NCI-H1048 (cell line): ENCODE results near the gene GRHPR.

ENCODE experiments used
- DNase-seq: peaks from one replicate; lab custom pipeline; 2025; lab: John Stamatoyannopoulos, UW

The GRHPR gene

DNA sequence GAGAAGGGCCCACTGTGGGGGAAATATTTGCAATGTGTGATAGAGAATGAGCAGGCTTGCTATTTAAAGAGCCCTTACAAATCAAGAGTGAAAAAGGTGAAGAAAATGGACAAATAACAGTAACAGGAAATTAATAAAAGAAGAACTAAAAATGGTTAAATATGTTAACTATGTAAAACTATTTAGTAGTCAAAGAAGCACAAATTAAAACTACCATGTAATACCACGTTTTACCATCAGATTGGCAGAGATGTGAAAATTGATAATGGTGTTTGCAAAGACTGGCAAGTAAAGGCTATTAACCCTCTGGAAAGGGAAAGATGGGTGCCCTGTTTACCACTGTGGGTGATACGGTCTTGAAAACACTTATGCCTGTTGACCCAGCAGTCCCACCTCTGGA is 23.2 kb upstream of the GRHPR start:
- no peak for DNase-seq

DNA sequence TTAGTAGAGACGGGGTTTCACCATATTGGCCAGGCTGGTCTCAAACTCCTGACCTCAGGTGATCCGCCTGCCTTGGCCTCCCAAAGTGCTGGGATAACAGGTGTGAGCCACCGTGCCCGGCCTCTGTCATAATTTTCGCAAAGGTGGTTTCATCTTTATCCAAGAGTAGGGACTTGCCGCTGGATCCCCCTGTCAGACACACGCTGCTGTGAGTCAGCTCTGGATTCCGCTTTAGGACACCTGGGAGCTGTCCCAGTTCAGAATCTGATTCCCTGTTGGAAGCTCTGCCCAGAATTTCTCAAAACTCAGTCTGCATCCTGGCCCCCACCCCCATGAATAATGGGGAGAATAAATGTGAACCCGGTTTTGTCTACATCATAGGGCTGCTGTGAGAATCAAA is 17.9 kb upstream of the GRHPR start:
- DNase-seq, result no peak

DNA sequence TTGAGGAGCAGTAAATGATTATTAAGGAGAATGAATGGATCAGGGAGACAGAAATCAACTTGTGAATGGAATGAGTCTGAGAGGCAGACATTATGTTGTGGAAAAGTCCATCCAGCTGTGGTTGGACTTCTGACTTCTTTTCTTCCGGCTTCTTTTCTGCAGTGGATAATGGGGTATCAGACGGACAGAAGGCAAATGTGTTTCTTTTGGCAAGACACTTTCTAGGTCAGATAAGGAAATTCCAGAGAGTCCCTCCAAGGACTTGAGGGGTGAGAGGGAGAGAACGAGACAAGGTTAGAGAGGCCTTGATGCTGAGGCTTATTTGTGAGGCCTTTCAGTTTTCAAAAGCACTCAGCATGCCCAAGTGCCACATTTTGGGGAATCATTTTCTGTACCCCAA is 17.1 kb upstream of the GRHPR start:
- DNase-seq, result no peak

DNA sequence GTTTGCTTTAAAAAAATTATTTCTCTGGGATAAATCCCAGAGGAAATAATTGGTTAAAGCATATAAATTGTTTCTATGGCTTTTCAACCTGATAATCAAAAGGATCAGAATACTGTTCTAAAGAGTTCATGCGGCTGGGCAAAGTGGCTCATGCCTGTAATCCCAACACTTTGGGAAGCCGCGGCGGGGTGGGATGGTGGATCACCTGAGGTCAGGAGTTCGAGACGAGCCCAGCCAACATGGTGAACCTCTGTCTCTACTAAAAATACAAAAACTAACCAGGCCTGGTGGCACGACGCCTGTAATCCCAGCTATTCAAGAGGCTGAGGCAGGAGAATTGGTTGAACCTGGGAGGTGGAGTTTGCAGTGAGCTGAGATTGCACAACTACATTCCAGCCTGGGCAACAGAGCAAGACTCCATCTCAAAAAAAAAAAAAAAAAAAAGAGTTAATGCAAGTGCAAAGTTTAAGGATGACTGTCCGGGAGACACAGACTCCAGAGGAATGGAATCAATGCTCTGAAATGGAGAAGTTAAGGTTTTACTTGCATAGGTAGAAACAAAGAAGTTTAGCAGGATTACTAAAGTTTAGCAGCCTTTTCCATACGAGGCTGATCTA is 16.6 kb upstream of the GRHPR start:
- no peak for DNase-seq

DNA sequence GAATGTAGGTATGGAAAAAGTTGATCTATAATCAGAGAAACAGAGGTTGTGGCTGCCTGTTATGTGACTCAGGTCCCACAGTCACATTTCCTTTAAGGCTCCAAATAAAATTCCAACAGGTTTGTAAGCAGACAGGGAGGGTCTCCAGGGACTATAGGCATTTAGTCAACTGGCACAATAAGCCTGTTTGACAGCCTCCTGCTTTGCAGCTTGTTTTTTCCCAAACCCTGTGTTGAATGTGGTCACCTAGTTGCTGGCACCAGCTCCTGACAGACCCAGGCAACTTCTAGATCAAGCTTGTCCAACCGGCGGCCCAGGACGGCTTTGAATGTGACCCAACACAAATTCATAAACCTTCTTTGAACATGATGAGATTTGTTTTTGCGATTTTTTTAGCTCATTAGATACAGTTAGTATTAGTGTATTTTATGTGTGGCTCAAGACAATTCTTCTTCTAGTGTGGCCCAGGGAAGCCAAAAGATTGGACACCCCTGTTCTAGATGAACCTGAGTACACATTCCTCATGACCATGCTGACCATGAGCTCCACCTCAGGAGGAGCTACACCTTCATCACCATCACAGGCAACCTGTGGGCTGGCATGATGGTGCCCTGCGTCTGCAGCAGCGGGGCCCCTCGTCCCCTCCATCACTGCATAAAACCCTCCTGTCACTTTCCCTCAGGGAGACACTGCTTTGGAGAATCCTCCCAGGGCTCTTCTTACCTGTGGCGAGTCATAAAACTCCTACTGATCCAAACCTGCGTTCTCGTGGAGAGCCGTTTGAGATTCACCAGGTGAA is 15.7 kb upstream of the GRHPR start:
- DNase-seq, result no peak

DNA sequence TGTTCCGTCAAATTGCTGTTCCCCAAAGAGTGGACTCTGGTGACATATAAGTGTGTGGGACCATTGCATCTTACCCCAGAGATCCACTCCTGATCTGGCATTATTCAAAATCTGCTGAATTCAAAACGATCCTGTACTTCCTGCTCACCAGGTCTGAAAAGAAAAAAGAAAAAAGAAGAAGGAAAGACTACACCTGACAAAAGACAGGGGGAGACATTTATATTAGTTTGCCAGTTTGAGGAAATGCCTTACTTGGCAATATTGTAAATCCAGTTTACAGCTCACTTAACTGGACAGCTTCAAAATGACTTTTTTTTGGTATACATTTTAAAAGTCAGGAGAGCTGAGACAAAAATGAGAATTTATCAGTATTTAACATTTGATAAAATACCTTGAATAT is 15.0 kb upstream of the GRHPR start:
- DNase-seq, result no peak

DNA sequence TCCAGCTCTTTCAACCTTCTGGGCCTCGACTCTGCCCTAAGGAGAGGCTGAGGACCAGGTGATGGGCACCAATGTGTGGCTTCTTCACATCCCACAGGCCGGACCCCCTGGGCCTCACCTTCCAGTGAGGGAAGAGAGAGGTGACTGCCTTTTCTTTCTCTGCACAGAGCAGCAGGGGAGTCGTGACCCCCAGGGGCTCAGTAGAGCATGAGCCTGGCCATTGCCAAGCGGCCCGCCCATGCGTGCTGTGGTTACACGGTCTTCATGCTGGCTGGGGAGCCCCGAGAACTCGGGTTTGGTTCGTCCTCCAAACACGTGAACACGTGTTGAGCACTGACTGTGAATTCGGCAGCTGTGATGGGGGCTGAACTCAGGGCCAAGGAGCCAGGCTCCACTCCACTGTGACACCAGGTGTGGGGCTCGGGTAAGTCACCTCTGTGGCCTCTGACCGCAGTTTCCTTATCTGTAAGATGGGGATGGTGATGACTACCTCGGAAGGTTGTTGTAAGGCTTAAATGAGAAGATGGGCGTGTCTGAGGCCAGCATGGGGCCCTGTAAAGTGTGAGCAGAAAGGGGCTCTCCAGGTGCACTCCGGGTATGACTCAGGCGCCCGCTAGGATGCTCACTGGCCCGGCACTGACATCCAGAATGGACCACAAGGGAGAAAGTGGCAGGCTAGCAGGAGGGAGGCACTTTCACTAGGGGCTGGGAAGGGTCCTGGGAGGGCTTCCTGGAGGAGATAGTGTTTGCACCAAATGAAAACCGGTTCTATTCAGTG is 13.4 kb upstream of the GRHPR start:
- DNase-seq, result no peak

DNA sequence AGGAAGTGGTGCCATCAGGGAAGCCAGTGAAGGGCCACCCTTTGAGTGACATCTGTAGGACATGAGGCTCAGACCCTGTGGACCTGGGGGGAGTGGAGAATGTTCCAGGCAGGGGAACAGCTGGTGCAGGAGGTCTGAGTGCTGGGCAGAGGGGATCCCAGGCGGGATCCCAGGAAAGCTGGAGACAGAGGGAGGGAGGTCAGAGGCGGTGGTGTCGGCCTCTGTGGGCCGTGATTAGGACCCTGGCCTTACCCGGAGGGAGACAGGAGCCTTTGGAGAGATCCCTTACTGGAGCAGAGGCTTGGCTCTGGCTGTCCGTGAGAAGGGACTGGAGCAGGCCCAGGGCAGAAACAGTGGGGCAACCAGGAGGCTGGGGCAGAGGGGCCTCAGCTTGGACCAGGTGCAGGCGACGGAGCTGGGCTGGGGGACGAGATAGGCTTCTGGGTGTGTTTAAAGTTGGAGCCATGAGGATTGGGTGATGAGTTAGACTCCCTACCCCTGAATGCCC is 12.1 kb upstream of the GRHPR start:
- DNase-seq, result no peak

DNA sequence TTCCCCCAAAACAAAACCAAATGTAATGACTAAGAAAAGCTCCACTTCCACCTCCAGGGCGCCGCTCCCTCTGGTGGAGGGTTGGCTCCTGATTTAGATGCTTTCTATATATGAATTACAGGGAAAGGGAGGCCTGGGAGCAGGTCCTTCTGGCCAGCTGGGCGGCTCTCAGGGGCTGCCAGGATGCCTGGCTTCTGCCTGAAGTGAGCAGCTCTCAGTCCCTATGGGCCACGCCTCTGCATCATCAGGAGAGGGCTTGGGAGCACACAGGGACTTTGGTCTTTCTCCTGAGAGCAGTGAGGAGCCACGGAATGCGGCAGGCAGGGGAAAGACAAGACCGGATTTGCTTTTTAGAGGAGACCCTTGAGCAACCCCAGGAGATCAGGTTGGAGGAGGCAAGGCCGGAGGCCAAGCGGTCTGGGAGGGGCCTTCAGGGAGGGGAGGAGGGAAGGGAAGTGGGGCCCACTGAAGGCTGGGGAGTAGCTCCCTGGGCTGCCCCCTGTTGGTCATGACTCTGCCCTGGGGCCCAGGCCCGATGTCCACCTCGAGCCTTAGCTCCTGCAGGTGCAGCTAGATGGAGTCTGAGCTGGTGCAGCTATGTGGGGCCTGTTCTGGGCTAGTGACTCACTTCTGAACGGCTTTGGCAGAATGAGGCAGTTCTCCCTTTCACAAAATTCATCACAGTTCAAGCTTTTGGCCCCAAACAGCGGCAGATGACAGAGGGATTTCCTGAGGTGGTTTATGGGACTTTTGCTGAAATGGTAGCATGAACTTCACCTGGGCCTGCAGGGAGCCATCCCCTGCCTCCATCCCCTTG is 11.3 kb upstream of the GRHPR start:
- DNase-seq, result no peak

DNA sequence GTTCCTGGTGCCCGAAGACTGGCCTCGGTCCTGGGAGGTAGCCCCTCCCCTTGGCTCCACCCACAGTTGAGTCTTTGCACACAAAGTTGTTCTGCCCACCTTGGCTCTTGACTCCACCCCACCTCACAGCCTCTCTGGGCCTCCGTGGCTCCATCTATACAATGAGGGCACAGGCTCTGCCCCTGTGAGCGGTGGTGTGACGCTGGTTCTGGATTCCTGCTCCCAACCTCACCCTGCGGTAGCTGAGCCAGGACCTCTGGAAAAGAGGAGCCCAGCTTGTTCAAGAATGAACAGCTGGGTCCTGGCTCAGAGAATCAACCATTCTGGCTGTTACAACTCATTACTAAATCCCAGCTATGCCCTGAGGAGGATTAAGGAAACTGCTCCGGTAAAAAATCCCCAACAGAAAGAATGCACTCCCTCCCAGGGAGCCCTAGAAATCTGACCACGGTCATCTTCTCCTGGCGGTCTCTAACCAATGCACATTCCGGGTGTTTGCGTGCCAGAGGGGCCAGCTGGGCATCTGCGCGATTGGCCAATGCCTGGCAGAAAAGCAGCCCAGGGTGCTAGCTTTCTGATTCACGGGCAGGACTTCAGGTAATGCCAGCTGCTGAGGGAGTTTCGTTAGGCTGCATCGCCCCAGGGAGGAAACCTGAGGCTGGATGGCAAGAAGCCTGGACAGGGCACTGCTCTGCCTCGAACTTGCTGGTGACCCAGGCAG is 9.9 kb upstream of the GRHPR start:
- DNase-seq, result no peak

DNA sequence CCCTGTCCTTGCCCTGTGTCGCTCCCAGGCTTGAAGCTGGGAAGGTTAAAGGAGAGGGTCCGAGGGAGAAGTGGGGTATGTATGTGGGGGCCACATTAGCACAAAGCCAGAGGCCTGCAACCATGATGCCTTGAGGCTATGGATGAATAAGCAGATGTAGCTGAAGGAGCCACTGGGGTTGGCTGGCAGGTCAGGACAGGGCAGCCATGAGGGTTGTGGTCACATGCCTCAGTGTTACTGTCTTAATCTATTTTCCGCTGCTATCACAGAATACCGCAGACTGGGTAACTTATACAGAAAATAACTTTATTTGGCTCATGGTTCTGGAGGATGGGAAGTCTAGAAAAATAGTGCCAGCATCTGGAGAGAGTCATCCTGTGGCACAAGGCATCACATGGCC is 9.2 kb upstream of the GRHPR start:
- no peak for DNase-seq

DNA sequence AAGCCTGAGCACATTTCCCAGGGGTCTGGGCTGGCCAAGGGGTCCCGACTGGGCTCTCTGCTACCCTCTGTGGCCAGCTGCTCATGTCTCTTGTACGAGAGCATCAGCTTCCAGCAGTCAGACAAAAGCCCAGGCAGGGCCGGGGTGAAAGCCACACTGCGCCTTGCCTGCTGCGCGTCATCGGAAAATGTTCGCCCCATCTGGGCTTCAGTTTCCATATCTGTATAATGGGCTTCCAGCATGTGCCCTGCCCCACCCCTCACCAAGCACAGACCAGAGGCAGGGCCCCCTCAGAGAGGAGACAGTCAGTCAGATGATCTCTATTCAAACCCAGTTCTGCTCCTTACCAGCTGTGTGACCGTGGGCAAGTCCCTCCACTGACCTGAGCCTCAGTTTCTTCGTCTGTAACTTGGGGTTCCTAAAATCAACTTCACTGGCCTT is 8.0 kb upstream of the GRHPR start:
- no peak for DNase-seq

DNA sequence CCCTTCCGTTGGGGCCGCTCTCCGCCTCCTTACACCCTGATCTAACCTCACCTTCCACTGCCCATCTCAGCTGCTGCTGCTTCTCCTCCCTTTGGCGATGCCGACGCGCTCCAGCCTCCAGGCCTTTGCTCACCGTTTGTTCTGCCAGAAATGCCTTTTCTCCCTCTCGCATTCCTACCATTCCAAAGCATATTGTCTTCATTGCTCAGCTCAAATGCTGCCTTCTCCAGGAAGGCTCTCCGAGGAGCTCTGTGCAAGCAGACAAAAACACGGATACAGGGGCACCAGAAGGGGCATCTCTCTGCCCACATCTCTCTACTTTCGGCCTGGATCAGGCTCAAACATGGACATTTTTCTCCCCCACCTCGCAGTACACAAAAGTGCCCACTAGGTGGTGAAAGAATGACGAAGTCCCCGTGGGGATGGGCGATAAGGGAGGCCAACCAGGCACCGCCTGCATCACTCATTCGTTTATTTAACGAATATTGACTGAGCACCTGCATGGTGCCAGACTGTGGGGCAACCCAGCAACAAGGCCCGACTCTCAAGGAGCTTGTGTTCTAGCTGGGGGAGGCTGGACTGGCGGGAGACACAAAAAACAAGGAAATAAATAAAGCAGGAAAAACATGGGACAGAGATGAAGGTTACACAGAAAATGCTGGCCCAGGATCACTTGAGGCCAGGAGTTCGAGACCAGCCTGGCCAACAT is 7.3 kb upstream of the GRHPR start:
- DNase-seq, result peak; percentile 24

DNA sequence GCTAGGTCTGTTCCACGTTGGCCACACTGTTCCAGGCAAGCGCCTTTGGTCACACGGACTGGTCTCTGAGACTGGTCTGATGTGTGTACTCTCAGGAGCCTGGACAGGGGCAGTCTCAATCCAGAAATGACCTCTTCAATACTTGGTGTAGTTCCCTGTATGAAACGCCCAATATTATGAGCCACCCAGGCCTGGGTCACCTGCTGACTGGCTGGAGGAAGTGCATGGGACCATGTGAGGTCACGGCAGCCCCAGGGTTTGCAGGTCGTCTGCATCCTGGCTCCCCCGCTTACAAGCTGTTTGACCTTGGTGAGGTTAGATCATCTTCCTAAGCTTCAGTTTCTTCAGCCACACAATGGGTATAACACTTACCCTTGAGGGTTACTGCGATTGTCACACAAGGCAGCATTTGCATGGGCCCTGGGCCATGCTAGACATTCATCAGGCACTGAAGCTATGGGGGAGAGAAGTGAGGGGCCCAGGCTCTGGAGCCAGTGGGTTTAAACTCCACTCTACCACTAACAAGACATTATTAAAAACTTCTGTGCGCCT is 5.2 kb upstream of the GRHPR start:
- no peak for DNase-seq

DNA sequence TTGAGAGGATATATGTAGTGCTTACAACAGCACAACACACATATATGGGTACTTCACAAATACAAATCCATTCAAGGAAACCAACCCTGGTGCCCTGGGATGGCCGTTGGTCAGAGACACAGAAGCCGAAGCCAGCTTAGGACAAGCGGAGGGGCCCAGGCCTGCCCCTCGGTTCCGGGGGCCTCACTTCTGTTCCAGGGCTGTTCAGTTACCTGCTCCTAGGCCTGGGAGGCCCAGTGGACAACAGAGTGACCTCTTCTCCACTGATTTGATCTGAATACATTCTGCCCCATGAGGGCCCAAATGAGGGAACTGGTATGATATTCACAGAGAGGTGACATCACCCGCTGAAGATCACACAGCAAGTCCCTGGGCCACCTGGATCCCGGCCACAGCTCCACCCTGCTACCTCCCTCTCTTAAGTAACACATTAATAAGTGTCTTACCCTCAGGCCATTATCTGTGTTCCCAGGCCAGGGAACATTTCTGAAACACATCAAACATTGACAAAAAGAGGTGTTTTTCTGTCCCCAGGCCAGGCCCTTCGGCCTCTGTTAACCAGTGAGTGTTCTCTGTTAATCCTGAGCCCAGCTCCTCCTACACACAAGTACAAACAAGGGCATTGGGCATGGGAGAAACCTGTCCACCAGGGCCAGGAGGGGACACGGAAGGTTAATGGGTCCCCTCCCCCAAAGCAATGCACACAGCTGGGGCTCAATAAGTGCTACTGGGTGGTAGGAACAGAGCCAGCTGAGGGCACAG is 4.5 kb upstream of the GRHPR start:
- DNase-seq, result no peak

DNA sequence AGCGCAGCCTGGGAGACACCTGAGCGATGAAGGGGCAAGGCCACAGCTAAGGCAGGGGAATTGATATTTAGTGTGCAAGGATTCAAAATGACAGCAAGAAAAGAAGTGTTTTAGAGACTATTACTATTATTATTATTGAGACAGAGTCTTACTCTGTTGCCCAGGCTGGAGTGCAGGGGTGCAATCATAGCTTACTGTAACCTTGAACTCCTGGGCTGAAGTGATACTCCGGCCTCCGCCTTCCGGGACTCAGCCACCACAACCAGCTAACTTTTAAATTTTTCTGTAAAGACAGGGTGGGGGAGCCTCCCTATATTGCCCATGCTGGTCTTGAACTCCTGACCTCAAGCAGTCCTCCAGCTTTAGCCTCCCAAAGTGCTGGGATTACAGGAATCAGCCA is 3.3 kb upstream of the GRHPR start:
- no peak for DNase-seq

DNA sequence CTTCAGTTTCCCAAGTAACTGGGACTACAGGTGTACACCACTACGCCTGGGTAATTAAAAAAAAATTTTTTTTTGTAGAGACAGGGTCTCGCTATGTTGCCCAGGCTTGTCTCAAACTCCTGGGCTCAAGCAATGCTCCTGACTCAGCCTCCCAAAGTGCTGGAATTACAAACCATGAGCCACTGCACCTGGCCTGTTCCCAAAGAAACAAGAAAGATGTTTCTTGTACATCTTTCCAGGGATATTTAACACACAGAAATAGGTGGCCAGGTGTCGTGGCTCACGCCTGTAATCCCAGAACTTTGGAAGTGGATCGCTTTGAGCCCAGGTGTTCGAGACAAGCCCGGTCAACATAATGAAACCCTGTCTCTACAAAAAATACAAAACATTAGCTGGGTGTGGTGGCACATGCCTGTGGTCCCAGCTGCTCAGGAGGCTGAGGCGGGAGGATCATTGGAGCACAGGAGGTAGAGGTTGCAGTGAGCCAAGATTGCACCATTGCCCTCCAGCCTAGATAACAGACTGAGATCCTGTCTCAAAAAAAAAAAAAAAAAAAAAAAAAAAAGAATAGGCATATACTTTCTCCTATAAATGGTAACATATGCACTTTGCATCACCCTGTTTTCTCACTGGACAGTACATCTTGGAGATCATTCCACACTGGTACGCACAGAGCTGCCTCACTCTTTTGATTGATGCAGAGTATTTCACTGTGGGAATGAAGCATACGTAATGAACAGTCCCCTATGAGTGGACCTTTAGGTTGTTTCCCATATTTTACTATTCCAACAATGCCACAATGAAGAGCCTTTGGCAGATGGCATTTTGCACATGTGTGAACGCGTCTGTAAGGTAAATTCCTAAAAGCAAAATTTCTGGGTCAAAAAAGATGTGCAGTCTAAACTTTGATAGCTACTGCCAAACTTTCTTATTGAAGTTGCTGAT is 2.0 kb upstream of the GRHPR start:
- no peak for DNase-seq

DNA sequence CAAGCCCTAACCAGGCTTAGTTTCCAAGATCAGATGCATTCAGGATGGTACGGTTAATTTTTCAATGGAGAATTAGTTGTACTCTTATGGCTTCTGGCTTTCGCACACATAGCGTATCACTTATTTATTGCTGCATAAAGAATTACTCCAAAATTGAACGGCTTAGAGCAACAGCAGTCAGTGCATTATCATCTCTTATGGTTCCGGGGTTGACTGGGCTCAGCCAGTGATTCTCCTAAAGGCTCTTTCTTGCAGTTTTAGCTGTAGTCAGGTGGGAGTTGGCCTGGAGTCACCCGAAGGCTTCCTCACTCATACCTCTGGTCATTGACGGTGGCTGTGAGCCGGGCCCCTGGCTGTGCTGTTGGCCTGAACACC is 595 bp upstream of the GRHPR start:
- DNase-seq, result no peak

DNA sequence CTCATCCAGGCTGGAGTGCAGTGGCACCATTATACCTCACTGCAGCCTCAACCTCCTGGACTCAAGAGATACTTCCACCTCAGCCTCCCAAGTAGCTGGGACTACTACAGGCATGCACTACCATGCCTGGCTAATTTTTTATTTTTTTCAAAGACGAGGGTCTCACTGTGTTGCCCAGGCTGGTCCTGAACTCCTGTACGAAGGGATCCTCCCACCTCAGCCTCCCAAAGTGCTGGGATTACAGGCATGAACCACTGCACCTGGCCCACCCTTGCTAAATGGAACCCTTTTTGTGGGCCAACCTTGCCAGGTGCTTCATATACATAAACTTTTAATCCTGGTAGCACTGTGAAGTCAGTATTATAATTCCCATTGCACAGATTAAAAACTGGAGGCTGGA is 1.0 kb downstream of the GRHPR start:
- no peak for DNase-seq
